Ovary (tissue), 9 donors: Measurements from ENCODE around the gene IP6K3. TPM values are rescaled to one million over a fixed set of nuclear protein-coding genes. Genes with fewer than 3 reads are reported as not detected.

Source experiments
- DNase-seq, 5 donors: peaks; one replicate each; pipeline ENCODE4 v3.0.0-alpha.2; 2019 to 2020
- H3K27ac ChIP-seq, 2 donors: fragments of 200-600 bp; one replicate each; pipeline versions ENCODE4 v1.5.1 to v1.8.0; 2019 to 2022
- H3K27me3 ChIP-seq: fragments of 200-600 bp; one replicate; pipeline ENCODE4 v1.8.0; 2022
- H3K36me3 ChIP-seq: fragments of 200-600 bp; sonication (generic); one replicate; pipeline ENCODE4 v1.5.1; 2019
- H3K4me1 ChIP-seq: one replicate; pipeline ENCODE4 v1.8.1; 2013; ENCODE audit warnings: mild to moderate bottlenecking, moderate library complexity; ENCODE audit not compliant: insufficient read depth
- H3K4me3 ChIP-seq: fragments of 200-600 bp; sonication (generic); one replicate; pipeline ENCODE4 v1.5.1; 2017
- H3K9me3 ChIP-seq, 2 donors: fragments of 200-600 bp in 1 of 2; sonication (generic) in 1 of 2; one replicate each; pipeline versions ENCODE4 v1.5.1 to v1.8.1; 2013 to 2019; ENCODE audit warnings: mild to moderate bottlenecking in 1 of 2, moderate library complexity in 1 of 2
- EP300 ChIP-seq: sonication (generic); formaldehyde crosslinking; IDR thresholded peaks from one replicate; pipeline ENCODE4 v1.6.1; 2017; ENCODE audit warnings: antibody characterized with exemption
- POLR2A ChIP-seq: fragments of 450-650 bp; IDR thresholded peaks from one replicate; pipeline ENCODE4 v1.6.1; 2017; ENCODE audit warnings: antibody characterized with exemption, mild to moderate bottlenecking, moderate library complexity
- WGBS, 3 donors: extraction: QIAGEN DNeasy Blood & Tissue Kit in 1 of 3; methylation state at CpG; one replicate each; pipeline versions ENCODE4 v1.1.5 to v1.1.7; 2013 to 2017; 5-methylcytosine and 5-hydroxymethylcytosine counted together
- intact Hi-C, 4 donors: fragments of 100-400 bp; cut with DNase I; formaldehyde crosslinking; loops; one replicate each; pipeline versions ENCODE4 v1.11.0 to v1.15.1; 2022 to 2023
- microRNA counts: library from miRNA; unstranded; fragments of <30 nt; microRNA quantifications from one replicate; lab custom pipeline; 2016
- microRNA-seq, 3 donors: library from miRNA; unstranded; fragments of <30 nt; microRNA quantifications; one replicate each; pipeline versions ENCODE4 to v1.2.0, GENCODE V29; 2019 to 2020
- polyA plus RNA-seq, 2 donors: library from polyadenylated mRNA; stranded (reverse); fragments of 200-250 nt in 1 of 2; fragments of 350-450 nt in 1 of 2; fragmentation: Illumina TruSeq in 1 of 2; extraction: RNeasy Lipid Tissue Mini Kit (QIAGEN cat#74804) in 1 of 2; gene quantifications; one replicate each; pipeline ENCODE4 v1.2.3, GENCODE V29; 2013 to 2014
- small RNA-seq: library from RNA; depleted of rRNA; stranded (forward); fragments of <200 nt; gene quantifications from one replicate; pipeline ENCODE3, GENCODE V24; 2016
- total RNA-seq, 7 donors: library from RNA; depleted of rRNA in 2 of 7; stranded (reverse); fragments of >200 nt in 2 of 7; fragmentation: NEBNext Ultra II Directional in 3 of 7; extraction: Animal tissue kit (Norgen Biotek cat#: 25700) in 3 of 7; gene quantifications; one replicate each; pipeline versions ENCODE4 v1.1.0 to v1.2.4, GENCODE V29; 2016 to 2023
- TF ChIP-seq, protein P1 (sequence below), 3 donors: fragments of 450-650 bp in 2 of 3; fragments of 200-600 bp in 1 of 3; IDR thresholded peaks; one replicate each; pipeline versions ENCODE4 v1.5.1 to v1.8.0; 2016 to 2022; ENCODE audit warnings: antibody characterized with exemption in 3 of 3, mild to moderate bottlenecking in 1 of 3
- donor health status: DM: no; HTN: no; CAD: no; lungs with moderate emphysema.
- donor health status: DM: no; HTN: no; CAD: no.
- donor health status: Bipolar disorder and iron deficiency.
- donor health status: DM: yes; HTN: yes; CAD: no.
- donor health status: DM: no; HTN: no; CAD: no.
- donor health status: DM: yes; HTN: yes; CAD: no.

Gene IP6K3
- total and polyA plus RNA-seq, 9 donors, result 0.11 to 1.1 (median 0.30) TPM; not detected in 2

DNA sequence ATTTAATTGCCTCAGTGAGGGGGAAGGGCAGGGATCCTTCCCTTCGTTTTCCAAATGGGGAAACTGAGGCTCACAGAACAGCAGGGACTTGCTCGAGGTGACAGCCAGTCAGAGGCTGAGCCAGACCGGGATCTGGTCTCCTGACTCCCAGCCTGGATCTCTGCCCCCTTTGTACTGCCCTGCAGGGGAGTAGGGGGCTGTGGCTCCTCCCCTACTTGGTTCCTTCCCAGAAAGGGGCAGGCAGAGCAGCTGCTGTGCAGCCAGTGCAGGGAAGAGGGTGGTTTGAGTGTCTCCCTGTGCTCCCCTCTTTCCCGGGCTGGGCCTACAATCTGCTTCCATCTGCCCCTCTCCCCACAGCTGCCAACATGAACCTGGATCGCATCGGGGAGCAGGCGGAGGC lies 72.9 kb downstream of the IP6K3 start:
- H3K36me3 ChIP-seq, result no peaks in the 10 kb centered on the region
- 56 to 73% (median 57%) methylated on average over 7 of the region's 7 CpGs for WGBS, 3 donors
- no peaks in the 10 kb centered on the region for H3K9me3 ChIP-seq
- intact Hi-C loops, result no loop called here
- DNase-seq, result no peak
- no peak overlapping the region for H3K27ac ChIP-seq
- H3K4me1 ChIP-seq, result no peaks in the 10 kb centered on the region
- no peak for TF ChIP-seq POLR2A
- TF ChIP-seq, protein P1, sequence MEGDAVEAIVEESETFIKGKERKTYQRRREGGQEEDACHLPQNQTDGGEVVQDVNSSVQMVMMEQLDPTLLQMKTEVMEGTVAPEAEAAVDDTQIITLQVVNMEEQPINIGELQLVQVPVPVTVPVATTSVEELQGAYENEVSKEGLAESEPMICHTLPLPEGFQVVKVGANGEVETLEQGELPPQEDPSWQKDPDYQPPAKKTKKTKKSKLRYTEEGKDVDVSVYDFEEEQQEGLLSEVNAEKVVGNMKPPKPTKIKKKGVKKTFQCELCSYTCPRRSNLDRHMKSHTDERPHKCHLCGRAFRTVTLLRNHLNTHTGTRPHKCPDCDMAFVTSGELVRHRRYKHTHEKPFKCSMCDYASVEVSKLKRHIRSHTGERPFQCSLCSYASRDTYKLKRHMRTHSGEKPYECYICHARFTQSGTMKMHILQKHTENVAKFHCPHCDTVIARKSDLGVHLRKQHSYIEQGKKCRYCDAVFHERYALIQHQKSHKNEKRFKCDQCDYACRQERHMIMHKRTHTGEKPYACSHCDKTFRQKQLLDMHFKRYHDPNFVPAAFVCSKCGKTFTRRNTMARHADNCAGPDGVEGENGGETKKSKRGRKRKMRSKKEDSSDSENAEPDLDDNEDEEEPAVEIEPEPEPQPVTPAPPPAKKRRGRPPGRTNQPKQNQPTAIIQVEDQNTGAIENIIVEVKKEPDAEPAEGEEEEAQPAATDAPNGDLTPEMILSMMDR (IDR thresholded peaks at IDR 0.05), result no peak
- TF ChIP-seq EP300, result no peak
- no peaks in the 10 kb centered on the region for H3K27me3 ChIP-seq
- no peak overlapping the region for H3K4me3 ChIP-seq

DNA sequence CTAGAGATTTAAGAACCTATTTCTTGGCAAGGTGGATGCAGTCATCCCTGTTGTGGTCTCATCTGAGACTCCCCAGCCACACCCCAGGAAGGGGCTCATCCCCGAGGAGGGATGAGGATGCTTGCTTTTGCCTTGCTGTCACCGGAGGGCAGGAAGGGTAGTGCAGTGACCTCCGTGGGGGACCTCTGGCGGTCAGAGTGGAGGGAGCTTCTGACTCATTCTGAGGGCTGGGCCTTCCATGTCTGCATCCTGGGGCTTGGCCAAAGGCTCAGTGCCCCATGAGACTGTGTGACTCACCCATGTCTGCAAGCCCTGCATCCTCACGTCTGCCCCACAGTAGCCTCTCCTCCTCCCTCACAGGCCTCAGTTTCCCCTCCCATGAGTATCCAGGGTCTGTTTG lies 73.9 kb downstream of the IP6K3 start:
- Histone ChIP-seq H3K27me3 (no peaks in the 10 kb centered on the region), H3K4me3 (no peak overlapping the region), H3K4me1 (no peaks in the 10 kb centered on the region), H3K27ac (no peak overlapping the region), H3K9me3 (no peaks in the 10 kb centered on the region), H3K36me3 (no peaks in the 10 kb centered on the region)
- 17 to 39% (median 38%) methylated on average over 5 of the region's 5 CpGs for WGBS, 3 donors
- intact Hi-C loops, result no loop called here
- TF ChIP-seq EP300, result no peak
- no peak for TF ChIP-seq POLR2A
- TF ChIP-seq, protein P1 (IDR thresholded peaks at IDR 0.05), result peak in 2 of 3 donors; percentile 10 to 40
- DNase-seq, result peak in 4 of 5 donors; percentile 62 to 89 (median 80)

DNA sequence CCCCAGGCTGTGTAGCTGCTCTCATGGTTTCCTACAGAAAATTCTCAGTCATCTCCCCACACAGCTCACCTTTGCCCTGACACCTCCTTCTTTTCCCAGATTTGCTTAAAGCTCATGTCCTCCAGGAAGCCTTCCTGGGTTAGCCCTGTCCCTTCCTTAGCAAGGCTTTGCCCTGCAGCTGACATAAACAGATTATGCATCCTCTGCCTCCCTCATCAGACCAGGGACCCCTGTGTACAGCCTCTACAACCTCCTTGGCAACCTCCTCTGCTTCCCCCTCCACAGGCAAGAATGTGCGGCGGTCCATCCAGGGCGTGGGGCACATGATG lies 75.0 kb downstream of the IP6K3 start:
- Histone ChIP-seq H3K36me3 (no peaks in the 10 kb centered on the region), H3K4me3 (no peak overlapping the region), H3K27ac (no peak overlapping the region), H3K9me3 (no peaks in the 10 kb centered on the region), H3K27me3 (no peaks in the 10 kb centered on the region), H3K4me1 (no peaks in the 10 kb centered on the region)
- 82 to 92% (median 82%) methylated on average over 3 of the region's 3 CpGs for WGBS, 3 donors
- intact Hi-C loops, result no loop called here
- no peak for TF ChIP-seq POLR2A
- TF ChIP-seq, protein P1 (IDR thresholded peaks at IDR 0.05), result no peak
- no peak for DNase-seq

MicroRNAs within 50 kb of the gene (microRNA counts, 767-probe panel; counts per million panel counts)
- microRNA hsa-miR-3934 (lab: Ali Mortazavi, UCI), result 530 counts per million, percentile 78 among the panel's probes with 10 or more counts

Small RNA genes within 50 kb of the gene (microRNA-seq; reads per million reads assigned to microRNA genes)
- 0.38 to 0.89 (median 0.63) reads per million in 3 donors for gene MIR3934

Small RNA genes within 50 kb of the gene (small RNA-seq; reads per million reads assigned to genes)
- gene MIR3934, result not detected

Other genes with a start within 250 kb of the IP6K3 start
- gene BAK1, start 166.6 kb downstream of the IP6K3 start, total RNA-seq, result 10 to 100 TPM in 4 of 7 donors, 1 to 10 TPM in 3; 3.9 to 16.9 (median 10.4) TPM
- gene BAK1, start 166.6 kb downstream of the IP6K3 start, polyA plus RNA-seq, result 10 to 100 TPM in 1 of 2 donors, 1 to 10 TPM in 1; 9.8 to 12.2 TPM
- 10 to 100 TPM in 6 of 7 donors, 1 to 10 TPM in 1; 3.7 to 31.1 (median 20.1) TPM for gene ITPR3, start 125.6 kb downstream of the IP6K3 start, total RNA-seq
- gene ITPR3, start 125.6 kb downstream of the IP6K3 start, polyA plus RNA-seq, result 1 to 10 TPM; 3.6 to 6.9 TPM
- 10 to 100 TPM in 6 of 7 donors, 1 to 10 TPM in 1; 9.1 to 65.2 (median 38.0) TPM for gene UQCC2, start 35.2 kb downstream of the IP6K3 start, total RNA-seq
- gene UQCC2, start 35.2 kb downstream of the IP6K3 start, polyA plus RNA-seq, result 10 to 100 TPM; 28.7 to 52.4 TPM
- gene LEMD2, start 42.2 kb upstream of the IP6K3 start, total RNA-seq, result 10 to 100 TPM; 43.6 to 66.8 (median 56.7) TPM
- gene LEMD2, start 42.2 kb upstream of the IP6K3 start, polyA plus RNA-seq, result 10 to 100 TPM; 41.7 to 59.2 TPM
- gene MLN, start 57.1 kb upstream of the IP6K3 start, total RNA-seq, result not detected
- gene MLN, start 57.1 kb upstream of the IP6K3 start, polyA plus RNA-seq, result not detected